HepG2 (cell line): ENCODE results near the gene MS4A6E. TPM values are rescaled to one million over a fixed set of nuclear protein-coding genes. Genes with fewer than 3 reads are reported as not detected.

ENCODE experiments used
- ATAC-seq: fragments of 200-7000 bp; cut with Tn5 transposase; 3 replicates; pipeline ENCODE4 v1.9.1; 2020; ENCODE audit warnings: mild to moderate bottlenecking, moderate library complexity
- BruUV-seq: library from RNA; stranded (reverse); fragments of 400-500 nt; replicated peaks from 2 replicates; lab custom pipeline; 2021; lab: Mats Ljungman, UMichigan
- CTCF ChIA-PET: fragments of 300-600 bp; formaldehyde crosslinking; extraction: SDS; loops from one replicate; lab custom pipeline; 2021; ENCODE audit warnings: low total read pairs, inconsistent platforms, low intra/inter-chr PET ratio; lab: Yijun Ruan, JAX
- POLR2A ChIA-PET: fragments of 350-600 bp; sonication (Branson Sonifier 250); formaldehyde crosslinking; loops from one replicate; lab custom pipeline; 2020; ENCODE audit warnings: antibody characterized with exemption, inconsistent platforms; lab: Yijun Ruan, JAX
- DNase-seq: peaks from one replicate; pipeline ENCODE4 v3.0.0-alpha.2; 2015; ENCODE audit warnings: low spot score
- FAIRE-seq: peaks from 3 replicates; lab custom pipeline; 2011; peaks lifted over from hg19 to GRCh38; lab: Jason Lieb, UNC
- H2AFZ ChIP-seq: one replicate; pipeline ENCODE4 v1.6.1; 2011; ENCODE audit warnings: low read length, inconsistent platforms
- H3K27ac ChIP-seq: fragments of 300-600 bp; 3 replicates; pipeline ENCODE4 v1.8.0; 2011; ENCODE audit warnings: mixed run types, mild to moderate bottlenecking, mixed read lengths, low read length, inconsistent platforms; ENCODE audit not compliant: insufficient read depth; ENCODE audit errors: extremely low read length
- H3K27me3 ChIP-seq, 2 experiments: fragments of 200-600 bp in 1 of 2; 2 replicates in 1 of 2; 3 replicates in 1 of 2; pipeline versions ENCODE4 v1.6.0 to v1.8.0; 2011; ENCODE audit warnings: low read length in 2 of 2, mild to moderate bottlenecking in 2 of 2, moderate library complexity in 2 of 2, inconsistent platforms in 1 of 2; ENCODE audit not compliant: insufficient read depth in 2 of 2, control insufficient read depth in 1 of 2
- H3K36me3 ChIP-seq, 2 experiments: fragments of 200-600 bp in 1 of 2; replicated peaks in 1 of 2; 2 replicates in 1 of 2; 3 replicates in 1 of 2; pipeline versions ENCODE4 v1.5.1 to v1.8.0; 2011; ENCODE audit warnings: low read length in 2 of 2, inconsistent platforms in 1 of 2; ENCODE audit not compliant: insufficient read depth in 2 of 2, control insufficient read depth in 1 of 2
- H3K4me1 ChIP-seq: 2 replicates; pipeline ENCODE4 v1.5.1; 2012; ENCODE audit warnings: low read length, inconsistent platforms; ENCODE audit not compliant: insufficient read depth
- H3K4me2 ChIP-seq: 2 replicates; pipeline ENCODE4 v1.6.0; 2011; ENCODE audit warnings: low read depth, low read length, inconsistent platforms
- H3K4me3 ChIP-seq, 3 experiments: fragments of 200-600 bp in 1 of 3; sonication (generic), shearing (Covaris generic) in 1 of 3; replicated peaks in 1 of 3; 2 replicates each; pipeline ENCODE4 v1.5.1; 2011 to 2016; ENCODE audit warnings: low read length in 3 of 3, inconsistent platforms in 2 of 3, low read depth in 2 of 3, mild to moderate bottlenecking in 2 of 3, control low read depth in 1 of 3, mixed read lengths in 1 of 3; ENCODE audit not compliant: insufficient read depth in 1 of 3
- H3K79me2 ChIP-seq: one replicate; pipeline ENCODE4 v1.6.1; 2011; ENCODE audit warnings: low read length, inconsistent platforms; ENCODE audit not compliant: insufficient read depth
- H3K9ac ChIP-seq: 2 replicates; pipeline ENCODE4 v1.6.0; 2011; ENCODE audit warnings: mild to moderate bottlenecking, low read depth, low read length, inconsistent platforms; ENCODE audit not compliant: insufficient read depth
- H3K9me3 ChIP-seq: 2 replicates; pipeline ENCODE4 v1.5.1; 2012; ENCODE audit warnings: mild to moderate bottlenecking, low read length
- H4K20me1 ChIP-seq: 2 replicates; pipeline ENCODE4 v1.6.0; 2011; ENCODE audit warnings: inconsistent platforms, mild to moderate bottlenecking, low read length, moderate library complexity; ENCODE audit not compliant: insufficient read depth
- BRD4 ChIP-seq: sonication (generic); formaldehyde crosslinking; IDR thresholded peaks from 2 replicates; pipeline ENCODE4 v1.4.0; 2020; ENCODE audit warnings: missing genetic modification reagents
- EP300 ChIP-seq, 3 experiments: sonication (generic) in 1 of 3; formaldehyde crosslinking in 1 of 3; IDR thresholded peaks; 2 replicates each; pipeline versions ENCODE4 v1.5.1 to v1.6.1; 2011 to 2020; ENCODE audit warnings: low read depth in 2 of 3, low read length in 2 of 3, borderline replicate concordance in 1 of 3, improper control_type of control experiment in 1 of 3, mild to moderate bottlenecking in 1 of 3, missing genetic modification reagents in 1 of 3, moderate library complexity in 1 of 3
- KAT2B ChIP-seq: fragments of 150-350 bp; IDR thresholded peaks from 2 replicates; pipeline ENCODE4 v1.6.1; 2014; ENCODE audit warnings: low read depth, low read length, borderline replicate concordance
- MEF2D ChIP-seq: sonication (generic); formaldehyde crosslinking; IDR thresholded peaks from 2 replicates; pipeline ENCODE4 v1.5.1; 2020; ENCODE audit warnings: mild to moderate bottlenecking, missing genetic modification reagents
- ZBTB42 ChIP-seq: sonication (generic); formaldehyde crosslinking; IDR thresholded peaks from 2 replicates; pipeline ENCODE4 v1.5.0; 2020; ENCODE audit warnings: mild to moderate bottlenecking, missing genetic modification reagents
- ZNF333 ChIP-seq: sonication (generic); formaldehyde crosslinking; IDR thresholded peaks from 2 replicates; pipeline ENCODE4 v1.4.0; 2020; ENCODE audit warnings: mild to moderate bottlenecking, missing genetic modification reagents, borderline replicate concordance
- ZNF891 ChIP-seq: sonication (generic); formaldehyde crosslinking; IDR thresholded peaks from 2 replicates; pipeline ENCODE4 v1.5.0; 2020; ENCODE audit warnings: mild to moderate bottlenecking, missing genetic modification reagents
- ZSCAN31 ChIP-seq: sonication (generic); formaldehyde crosslinking; IDR thresholded peaks from 2 replicates; pipeline ENCODE4 v1.5.0; 2020; ENCODE audit warnings: low read depth, mild to moderate bottlenecking, missing genetic modification reagents
- ZZZ3 ChIP-seq: sonication (generic); formaldehyde crosslinking; IDR thresholded peaks from 2 replicates; pipeline ENCODE4 v1.4.0; 2020; ENCODE audit warnings: missing genetic modification reagents, mild to moderate bottlenecking, borderline replicate concordance
- WGBS: methylation state at CpG from one replicate; pipeline ENCODE4 v1.1.6; 2017; ENCODE audit warnings: low lambda C conversion rate; 5-methylcytosine and 5-hydroxymethylcytosine counted together
- in situ Hi-C: cut with HindIII; loops from 2 replicates; pipeline ENCODE4 v1.10.0; 2017; ENCODE audit warnings: low pct_unique_long_range_greater_than_20kb; ENCODE audit not compliant: extremely low pct_ligation_motif_present
- intact Hi-C: fragments of 100-400 bp; cut with micrococcal nuclease; formaldehyde crosslinking; loops from one replicate; pipeline ENCODE4 v1.10.0; 2022; ENCODE audit not compliant: unreplicated experiment
- polyA plus RNA-seq, 8 experiments: library from polyadenylated mRNA; depleted of rRNA in 3 of 8; stranded (reverse) in 7 of 8; unstranded in 1 of 8; fragments of >200 nt; fragmentation: Illumina TruSeq in 4 of 8; extraction: Trizol in 4 of 8; gene quantifications; 2 replicates each; pipeline versions ENCODE4 v1.2.1 to v1.2.3, GENCODE V29; 2011 to 2016; ENCODE audit warnings: low read depth in 4 of 8, missing spikeins in 1 of 8, mixed read lengths in 1 of 8; ENCODE audit not compliant: insufficient read depth in 1 of 8
- total RNA-seq, 5 experiments: library from RNA; depleted of rRNA; stranded (reverse); fragments of >200 nt; fragmentation: Illumina TruSeq; extraction: Trizol; gene quantifications; 2 replicates each; pipeline ENCODE4 v1.2.3, GENCODE V29; 2016; ENCODE audit warnings: low read depth in 1 of 5
- TF ChIP-seq, protein P1 (sequence below): sonication (generic); formaldehyde crosslinking; IDR thresholded peaks from 2 replicates; pipeline ENCODE4 v1.4.0; 2020; ENCODE audit warnings: missing genetic modification reagents
- TF ChIP-seq, protein P2 (sequence below): IDR thresholded peaks from 2 replicates; pipeline ENCODE4 v1.6.1; 2016; ENCODE audit warnings: missing compliant biosample characterization, missing genetic modification reagents, borderline replicate concordance

The MS4A6E gene
- total and polyA plus RNA-seq, 2 of the 13 experiments (the other 11 are each of a cell fraction or from before 2014, with no cell fraction given), result not detected

DNA sequence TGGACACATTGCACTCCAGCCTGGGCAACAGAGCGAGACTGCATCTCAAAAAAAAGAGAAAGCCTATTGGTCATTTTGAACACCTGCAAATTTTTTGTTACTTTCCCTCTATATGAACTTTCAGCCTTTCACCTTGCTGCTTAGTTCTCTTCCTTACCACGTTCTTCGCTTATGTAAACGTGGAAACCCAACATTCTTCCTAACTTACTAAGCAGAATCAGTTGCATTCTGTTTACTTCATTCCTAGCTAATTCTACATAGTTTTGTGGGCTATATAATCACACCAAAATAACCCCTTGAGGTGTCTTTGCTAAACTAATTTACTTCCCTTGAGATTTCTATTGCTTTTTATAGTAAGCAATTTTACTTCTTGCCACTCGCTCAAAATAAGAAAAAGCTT is 23.4 kb upstream of the MS4A6E start:
- in situ Hi-C loops (no loop called here), intact Hi-C loops (no loop called here)
- TF ChIP-seq, protein P1, sequence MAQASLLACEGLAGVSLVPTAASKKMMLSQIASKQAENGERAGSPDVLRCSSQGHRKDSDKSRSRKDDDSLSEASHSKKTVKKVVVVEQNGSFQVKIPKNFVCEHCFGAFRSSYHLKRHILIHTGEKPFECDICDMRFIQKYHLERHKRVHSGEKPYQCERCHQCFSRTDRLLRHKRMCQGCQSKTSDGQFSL, result no peak
- TF ChIP-seq KAT2B (no peak), MEF2D (no peak), ZSCAN31 (CRISPR knock-in tag) (no peak), BRD4 (no peak), EP300 (IDR thresholded peaks at IDR 0.05; ENCODE audit: low read depth in 2 of 2, low read length in 2 of 2) (no peak), EP300 (CRISPR knock-in tag; IDR thresholded peaks at IDR 0.05; ENCODE audit: borderline replicate concordance) (no peak), ZBTB42 (CRISPR knock-in tag) (no peak), ZNF333 (CRISPR knock-in tag) (no peak), ZZZ3 (CRISPR knock-in tag) (no peak), ZNF891 (CRISPR knock-in tag) (no peak)
- TF ChIP-seq, protein P2, sequence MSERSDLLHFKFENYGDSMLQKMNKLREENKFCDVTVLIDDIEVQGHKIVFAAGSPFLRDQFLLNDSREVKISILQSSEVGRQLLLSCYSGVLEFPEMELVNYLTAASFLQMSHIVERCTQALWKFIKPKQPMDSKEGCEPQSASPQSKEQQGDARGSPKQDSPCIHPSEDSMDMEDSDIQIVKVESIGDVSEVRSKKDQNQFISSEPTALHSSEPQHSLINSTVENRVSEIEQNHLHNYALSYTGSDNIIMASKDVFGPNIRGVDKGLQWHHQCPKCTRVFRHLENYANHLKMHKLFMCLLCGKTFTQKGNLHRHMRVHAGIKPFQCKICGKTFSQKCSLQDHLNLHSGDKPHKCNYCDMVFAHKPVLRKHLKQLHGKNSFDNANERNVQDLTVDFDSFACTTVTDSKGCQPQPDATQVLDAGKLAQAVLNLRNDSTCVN (CRISPR knock-in tag), result no peak
- CTCF ChIA-PET, result no interaction called here
- H2AFZ ChIP-seq, result no peak overlapping the region
- H3K27ac ChIP-seq, result no peak overlapping the region
- no peak for ATAC-seq
- FAIRE-seq, result no peak
- no peaks in the 10 kb centered on the region for H3K9me3 ChIP-seq
- H3K36me3 ChIP-seq, result no peaks in the 10 kb centered on the region
- H3K27me3 ChIP-seq, result no peaks in the 10 kb centered on the region; a peak in 1 of 5 replicates
- DNase-seq, result no peak
- no peaks in the 10 kb centered on the region for H3K4me1 ChIP-seq
- WGBS, result 6% methylated on average over 5 of the region's 5 CpGs
- no peak overlapping the region for H3K9ac ChIP-seq
- POLR2A ChIA-PET, result no interaction called here
- H4K20me1 ChIP-seq, result no peaks in the 10 kb centered on the region
- H3K4me3 ChIP-seq, result no peak overlapping the region
- H3K4me2 ChIP-seq, result no peak overlapping the region
- BruUV-seq, result no TSS peak
- no peaks in the 10 kb centered on the region for H3K79me2 ChIP-seq
